Fibroblast of upper back skin (primary cell): ENCODE measurements around the gene MYO1A.
"Not testable (repeated sequence)": the region's sequence is repeated elsewhere in the genome, so short reads cannot be mapped to it uniquely, and the experiment has no call there.

Experiments used
- DNase-seq: peaks from one replicate; pipeline ENCODE4 v3.0.0-alpha.2; 2013

Gene MYO1A

GRCh38 chr12:56991319-56992246 lies 58.3 kb downstream of the MYO1A start:
- DNase-seq, result no peak

GRCh38 chr12:56990648-56991318 lies 59.1 kb downstream of the MYO1A start:
- no peak for DNase-seq

GRCh38 chr12:56989861-56990610 lies 59.9 kb downstream of the MYO1A start:
- DNase-seq, result no peak

- DNase-seq, result no peak
Measured at GRCh38 chr12:56988207-56988739, 61.7 kb downstream of the MYO1A start.

- DNase-seq, result peak; percentile 74
Measured at GRCh38 chr12:56987551-56988053, 62.3 kb downstream of the MYO1A start.

- DNase-seq, result no peak
Measured at GRCh38 chr12:56987011-56987410, 62.9 kb downstream of the MYO1A start.

- not testable (repeated sequence) for DNase-seq
Measured at GRCh38 chr12:56985714-56986113, 64.2 kb downstream of the MYO1A start.

- DNase-seq, result no peak
Measured at GRCh38 chr12:56983386-56983785, 66.5 kb downstream of the MYO1A start.

- not testable (repeated sequence) for DNase-seq
Measured at GRCh38 chr12:56982578-56983236, 67.2 kb downstream of the MYO1A start.

GRCh38 chr12:56980941-56981530 lies 68.9 kb downstream of the MYO1A start:
- DNase-seq, result no peak

GRCh38 chr12:56980268-56980667 lies 69.7 kb downstream of the MYO1A start:
- no peak for DNase-seq

- no peak for DNase-seq
Measured at GRCh38 chr12:56979628-56980027, 70.3 kb downstream of the MYO1A start.
